AG08395 (cell line): ENCODE measurements around the gene DNMBP.

Experiments used
- DNase-seq: peaks from one replicate; pipeline ENCODE4 v3.0.0; 2012; ENCODE audit warnings: mixed read lengths, low spot score

DNMBP gene

GRCh38 chr10:100009793-100010676 lies at the start of gene DNMBP:
TSS of gene DNMBP (minus strand) at chr10:100009947. CDS start at chr10:99972124, 37,823 bp downstream.
- peak; percentile 94 for DNase-seq

- no peak for DNase-seq
Measured at GRCh38 chr10:100057948-100058347, 48.2 kb upstream of the DNMBP start.

GRCh38 chr10:100053686-100054460 lies 44.1 kb upstream of the DNMBP start:
- DNase-seq: no peak

- DNase-seq: peak; percentile 82
Measured at GRCh38 chr10:100046021-100046486, 36.3 kb upstream of the DNMBP start.

GRCh38 chr10:100045592-100045991 lies 35.8 kb upstream of the DNMBP start:
- no peak for DNase-seq

GRCh38 chr10:100043796-100044195 lies 34.0 kb upstream of the DNMBP start:
- peak; percentile 43 for DNase-seq

- no peak for DNase-seq
Measured at GRCh38 chr10:100043344-100043743, 33.6 kb upstream of the DNMBP start.

- DNase-seq: no peak
Measured at GRCh38 chr10:100041306-100042002, 31.7 kb upstream of the DNMBP start.

- no peak for DNase-seq
Measured at GRCh38 chr10:100038561-100039071, 28.9 kb upstream of the DNMBP start.

- no peak for DNase-seq
Measured at GRCh38 chr10:100037758-100038315, 28.1 kb upstream of the DNMBP start.

- DNase-seq: no peak
Measured at GRCh38 chr10:100036850-100037249, 27.1 kb upstream of the DNMBP start.

GRCh38 chr10:100033766-100034418 lies 24.1 kb upstream of the DNMBP start:
- no peak for DNase-seq

GRCh38 chr10:100027416-100027815 lies 17.7 kb upstream of the DNMBP start:
- DNase-seq: no peak

- no peak for DNase-seq
Measured at GRCh38 chr10:100025576-100025975, 15.8 kb upstream of the DNMBP start.

- no peak for DNase-seq
Measured at GRCh38 chr10:100024748-100025147, 15.0 kb upstream of the DNMBP start.

GRCh38 chr10:100022403-100022802 lies 12.7 kb upstream of the DNMBP start:
- no peak for DNase-seq

- no peak for DNase-seq
Measured at GRCh38 chr10:100021322-100021721, 11.6 kb upstream of the DNMBP start.

GRCh38 chr10:100020886-100021253 lies 11.1 kb upstream of the DNMBP start:
- DNase-seq: no peak

GRCh38 chr10:100020142-100020885 lies 10.6 kb upstream of the DNMBP start:
- no peak for DNase-seq

GRCh38 chr10:100019787-100020141 lies 10.0 kb upstream of the DNMBP start:
- peak; percentile 33 for DNase-seq
